ENCODE measurements around the gene CEACAM19. TPM values are rescaled to one million over a fixed set of nuclear protein-coding genes. Genes with fewer than 3 reads are reported as not detected.

Gene CEACAM19
- total and polyA plus RNA-seq, 9 of the 15 experiments (the other 6 are each of a cell fraction or from before 2014, with no cell fraction given) = 0.15 to 0.30 (median 0.23) TPM; not detected in 5

DNA sequence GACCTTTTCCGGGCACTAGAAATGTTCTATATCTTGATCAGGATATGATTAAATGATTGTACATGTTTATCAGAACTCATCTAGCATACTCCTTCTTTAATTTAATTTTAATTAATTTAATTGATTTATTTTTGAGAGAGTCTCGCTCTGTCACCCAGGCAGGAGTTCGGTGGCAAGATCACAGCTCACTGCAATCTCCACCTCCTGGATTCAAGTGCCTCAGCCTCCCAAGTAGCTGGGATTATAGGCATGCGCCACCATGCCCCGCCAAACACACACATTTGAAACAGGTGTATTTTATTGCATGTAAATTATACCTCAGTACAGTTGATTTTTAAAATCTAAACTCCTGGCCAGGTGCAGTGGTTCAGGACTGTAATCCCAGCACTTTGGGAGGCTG lies 59.8 kb downstream of the CEACAM19 start (continued):
- no peak for TF ChIP-seq RBBP5 (IDR thresholded peaks at IDR 0.05; ENCODE audit: borderline replicate concordance, insufficient read depth, low read length, poor library complexity, severe bottlenecking)

DNA sequence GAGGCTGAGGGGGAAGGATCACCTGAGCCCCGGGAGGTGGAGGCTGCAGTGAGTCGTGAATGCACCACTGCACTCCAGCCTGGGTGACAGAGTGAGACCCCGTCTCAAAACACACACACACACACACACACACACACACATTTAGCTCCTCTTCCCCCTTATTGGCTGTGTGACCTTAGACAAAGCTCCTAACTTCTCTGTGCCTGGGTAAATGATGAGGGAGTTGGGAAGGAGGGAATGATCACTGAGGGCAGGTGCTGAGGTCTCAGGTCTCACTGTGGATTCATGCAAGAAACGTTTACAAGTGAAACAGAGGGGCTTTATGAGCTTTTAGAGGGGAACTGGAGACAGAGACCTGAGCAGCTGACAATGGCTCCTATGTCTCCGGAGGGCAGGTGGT lies 60.3 kb downstream of the CEACAM19 start:
- Histone ChIP-seq H3K27me3 (ENCODE audit: control insufficient read depth in 2 of 2, insufficient read depth in 2 of 2, low read length in 2 of 2) (no peaks in the 10 kb centered on the region), H3K36me3 (ENCODE audit: control insufficient read depth, insufficient read depth, low read length) (no peaks in the 10 kb centered on the region), H3K27ac (ENCODE audit: extremely low read depth, low read depth, low read length) (no peak overlapping the region), H2AFZ (ENCODE audit: low read depth, low read length) (no peak overlapping the region), H3K9me3 (replicated peaks; ENCODE audit: control insufficient read depth, insufficient read depth, low read depth, low read length) (no peaks in the 10 kb centered on the region), H3K79me2 (ENCODE audit: control insufficient read depth, insufficient read depth, low read length) (no peaks in the 10 kb centered on the region), H3K4me2 (ENCODE audit: insufficient read depth, low read length) (no peak overlapping the region), H3K9ac (ENCODE audit: insufficient read depth in 1 of 2, low read depth in 2 of 2, low read length in 2 of 2) (no peak overlapping the region), H3K9me1 (ENCODE audit: control insufficient read depth, insufficient read depth, low read length) (no peaks in the 10 kb centered on the region), H3K4me1 (replicated peaks in 1 of 2; ENCODE audit: control insufficient read depth in 2 of 2, insufficient read depth in 2 of 2, low read length in 2 of 2) (no peaks in the 10 kb centered on the region; a peak in 1 of 5 replicates), H3K4me3 (no peak overlapping the region), H4K20me1 (replicated peaks; ENCODE audit: control insufficient read depth, insufficient read depth, low read length) (no peaks in the 10 kb centered on the region)
- DNase-seq (ENCODE audit: extremely low read depth in 1 of 4, low spot score in 3 of 4) (no peak), ATAC-seq (no peak), FAIRE-seq (no peak)
- in situ Hi-C loops (cut with MboI) = no loop called here
- ChIA-PET CTCF (ENCODE audit: low intra/inter-chr PET ratio) (no interaction called here), POLR2A (interaction anchor here (0.5 to 1.7 kb wide), 4 partner anchors 40 to 1252 kb away, joined by 3 to 5 read pairs (median 3); partner anchors contain the start of gene CLASRP)
- intact Hi-C loops (cut with micrococcal nuclease) = no loop called here
- no TSS peak for BruUV-seq (replicated peaks)
- 15% methylated on average over 5 of the region's 5 CpGs for WGBS (ENCODE audit: insufficient coverage, low coverage, missing lambda C conversion rate)
- TF ChIP-seq KDM1A (IDR thresholded peaks at IDR 0.05) = peak; percentile 11 to 53; a peak in 1 of 4 replicates
- TF ChIP-seq BCOR (IDR thresholded peaks at IDR 0.05) = peak; percentile 81
- TF ChIP-seq, protein P1, sequence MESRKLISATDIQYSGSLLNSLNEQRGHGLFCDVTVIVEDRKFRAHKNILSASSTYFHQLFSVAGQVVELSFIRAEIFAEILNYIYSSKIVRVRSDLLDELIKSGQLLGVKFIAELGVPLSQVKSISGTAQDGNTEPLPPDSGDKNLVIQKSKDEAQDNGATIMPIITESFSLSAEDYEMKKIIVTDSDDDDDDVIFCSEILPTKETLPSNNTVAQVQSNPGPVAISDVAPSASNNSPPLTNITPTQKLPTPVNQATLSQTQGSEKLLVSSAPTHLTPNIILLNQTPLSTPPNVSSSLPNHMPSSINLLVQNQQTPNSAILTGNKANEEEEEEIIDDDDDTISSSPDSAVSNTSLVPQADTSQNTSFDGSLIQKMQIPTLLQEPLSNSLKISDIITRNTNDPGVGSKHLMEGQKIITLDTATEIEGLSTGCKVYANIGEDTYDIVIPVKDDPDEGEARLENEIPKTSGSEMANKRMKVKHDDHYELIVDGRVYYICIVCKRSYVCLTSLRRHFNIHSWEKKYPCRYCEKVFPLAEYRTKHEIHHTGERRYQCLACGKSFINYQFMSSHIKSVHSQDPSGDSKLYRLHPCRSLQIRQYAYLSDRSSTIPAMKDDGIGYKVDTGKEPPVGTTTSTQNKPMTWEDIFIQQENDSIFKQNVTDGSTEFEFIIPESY (CRISPR knock-in tag; IDR thresholded peaks at IDR 0.05) = no peak
- TF ChIP-seq MYC (IDR thresholded peaks at IDR 0.05; ENCODE audit: low read depth, low read length) = no peak
- no peak for TF ChIP-seq MYC (CRISPR knock-in tag; IDR thresholded peaks at IDR 0.05; ENCODE audit: borderline replicate concordance, low read depth)
- no peak for TF ChIP-seq EWSR1 (IDR thresholded peaks at IDR 0.05; ENCODE audit: borderline replicate concordance, low read depth, partially characterized antibody)
- no peak for TF ChIP-seq DPF2 (IDR thresholded peaks at IDR 0.05)
- TF ChIP-seq ZNF324 (CRISPR knock-in tag; IDR thresholded peaks at IDR 0.05) = no peak
- no peak for TF ChIP-seq U2AF2 (optimal IDR thresholded peaks at IDR 0.05; ENCODE audit: low read depth, low read length)
- peak; percentile 64 for TF ChIP-seq ZFP36 (IDR thresholded peaks at IDR 0.05; ENCODE audit: low read depth, low read length, partially characterized antibody)
- peak; percentile 31 for TF ChIP-seq RBM25 (IDR thresholded peaks at IDR 0.05; ENCODE audit: low read depth, low read length, severe bottlenecking)
- TF ChIP-seq, protein P2, sequence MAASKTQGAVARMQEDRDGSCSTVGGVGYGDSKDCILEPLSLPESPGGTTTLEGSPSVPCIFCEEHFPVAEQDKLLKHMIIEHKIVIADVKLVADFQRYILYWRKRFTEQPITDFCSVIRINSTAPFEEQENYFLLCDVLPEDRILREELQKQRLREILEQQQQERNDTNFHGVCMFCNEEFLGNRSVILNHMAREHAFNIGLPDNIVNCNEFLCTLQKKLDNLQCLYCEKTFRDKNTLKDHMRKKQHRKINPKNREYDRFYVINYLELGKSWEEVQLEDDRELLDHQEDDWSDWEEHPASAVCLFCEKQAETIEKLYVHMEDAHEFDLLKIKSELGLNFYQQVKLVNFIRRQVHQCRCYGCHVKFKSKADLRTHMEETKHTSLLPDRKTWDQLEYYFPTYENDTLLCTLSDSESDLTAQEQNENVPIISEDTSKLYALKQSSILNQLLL (CRISPR knock-in tag; IDR thresholded peaks at IDR 0.05; ENCODE audit: borderline replicate concordance) = no peak
- no peak for TF ChIP-seq SAFB2 (IDR thresholded peaks at IDR 0.05; ENCODE audit: borderline replicate concordance, low read depth, low read length, severe bottlenecking)
- TF ChIP-seq, protein P3, sequence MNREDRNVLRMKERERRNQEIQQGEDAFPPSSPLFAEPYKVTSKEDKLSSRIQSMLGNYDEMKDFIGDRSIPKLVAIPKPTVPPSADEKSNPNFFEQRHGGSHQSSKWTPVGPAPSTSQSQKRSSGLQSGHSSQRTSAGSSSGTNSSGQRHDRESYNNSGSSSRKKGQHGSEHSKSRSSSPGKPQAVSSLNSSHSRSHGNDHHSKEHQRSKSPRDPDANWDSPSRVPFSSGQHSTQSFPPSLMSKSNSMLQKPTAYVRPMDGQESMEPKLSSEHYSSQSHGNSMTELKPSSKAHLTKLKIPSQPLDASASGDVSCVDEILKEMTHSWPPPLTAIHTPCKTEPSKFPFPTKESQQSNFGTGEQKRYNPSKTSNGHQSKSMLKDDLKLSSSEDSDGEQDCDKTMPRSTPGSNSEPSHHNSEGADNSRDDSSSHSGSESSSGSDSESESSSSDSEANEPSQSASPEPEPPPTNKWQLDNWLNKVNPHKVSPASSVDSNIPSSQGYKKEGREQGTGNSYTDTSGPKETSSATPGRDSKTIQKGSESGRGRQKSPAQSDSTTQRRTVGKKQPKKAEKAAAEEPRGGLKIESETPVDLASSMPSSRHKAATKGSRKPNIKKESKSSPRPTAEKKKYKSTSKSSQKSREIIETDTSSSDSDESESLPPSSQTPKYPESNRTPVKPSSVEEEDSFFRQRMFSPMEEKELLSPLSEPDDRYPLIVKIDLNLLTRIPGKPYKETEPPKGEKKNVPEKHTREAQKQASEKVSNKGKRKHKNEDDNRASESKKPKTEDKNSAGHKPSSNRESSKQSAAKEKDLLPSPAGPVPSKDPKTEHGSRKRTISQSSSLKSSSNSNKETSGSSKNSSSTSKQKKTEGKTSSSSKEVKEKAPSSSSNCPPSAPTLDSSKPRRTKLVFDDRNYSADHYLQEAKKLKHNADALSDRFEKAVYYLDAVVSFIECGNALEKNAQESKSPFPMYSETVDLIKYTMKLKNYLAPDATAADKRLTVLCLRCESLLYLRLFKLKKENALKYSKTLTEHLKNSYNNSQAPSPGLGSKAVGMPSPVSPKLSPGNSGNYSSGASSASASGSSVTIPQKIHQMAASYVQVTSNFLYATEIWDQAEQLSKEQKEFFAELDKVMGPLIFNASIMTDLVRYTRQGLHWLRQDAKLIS (CRISPR knock-in tag; IDR thresholded peaks at IDR 0.05) = no peak
